Neural cell (in vitro differentiated cells): ENCODE measurements around the gene TMEM151A.

Experiments used
- CTCF ChIP-seq: fragments of 450-650 bp; IDR thresholded peaks from 2 replicates; pipeline ENCODE4 v1.5.1; 2014; ENCODE audit warnings: antibody characterized with exemption, mild to moderate bottlenecking, moderate library complexity; ENCODE audit not compliant: poor library complexity, severe bottlenecking
- EP300 ChIP-seq: fragments of 450-650 bp; conservative IDR thresholded peaks from 2 replicates; pipeline ENCODE4 v1.6.1; 2014; ENCODE audit warnings: antibody characterized with exemption, mild to moderate bottlenecking, moderate library complexity; ENCODE audit not compliant: poor library complexity, severe bottlenecking
- EZH2 ChIP-seq: fragments of 200-600, 300-800 bp; shearing (Covaris generic), sonication (generic); IDR thresholded peaks from 2 replicates; pipeline ENCODE4 v1.6.1; 2014; ENCODE audit warnings: antibody characterized with exemption, low read length, borderline replicate concordance, mild to moderate bottlenecking; ENCODE audit not compliant: insufficient read depth, poor library complexity, severe bottlenecking
- MXI1 ChIP-seq: fragments of 450-650 bp; conservative IDR thresholded peaks from 2 replicates; pipeline ENCODE4 v1.6.1; 2014; ENCODE audit warnings: antibody characterized with exemption, mild to moderate bottlenecking; ENCODE audit not compliant: poor library complexity, severe bottlenecking
- POLR2AphosphoS5 ChIP-seq: IDR thresholded peaks from 2 replicates; pipeline ENCODE4 v1.6.1; 2012
- RAD21 ChIP-seq: fragments of 450-650 bp; conservative IDR thresholded peaks from 2 replicates; pipeline ENCODE4 v1.6.1; 2014; ENCODE audit warnings: antibody characterized with exemption, mild to moderate bottlenecking, moderate library complexity
- REST ChIP-seq: IDR thresholded peaks from 2 replicates; pipeline ENCODE4 v1.6.1; 2012; ENCODE audit warnings: borderline replicate concordance
- SMC3 ChIP-seq: fragments of 450-650 bp; conservative IDR thresholded peaks from 2 replicates; pipeline ENCODE4 v1.6.1; 2014; ENCODE audit warnings: antibody characterized with exemption, mild to moderate bottlenecking, moderate library complexity; ENCODE audit not compliant: poor library complexity
- TAF1 ChIP-seq: IDR thresholded peaks from 2 replicates; pipeline ENCODE4 v1.6.1; 2012; ENCODE audit warnings: low read depth

- no peak for TF ChIP-seq CTCF
- TF ChIP-seq TAF1: no peak
- no peak for TF ChIP-seq EP300
- TF ChIP-seq SMC3: no peak
- TF ChIP-seq MXI1: peak; percentile 4
- TF ChIP-seq REST: no peak
- TF ChIP-seq POLR2AphosphoS5: no peak
- TF ChIP-seq EZH2: no peak
- TF ChIP-seq RAD21: no peak
Measured at GRCh38 chr11:66278363-66279091, 13.2 kb upstream of the TMEM151A start.
